Stimulated activated effector memory CD8-positive, alpha-beta T cell treated with anti-CD3 and anti-CD28 coated beads, Interleukin-12 subunit alpha, Interleukin-12 subunit beta, amount 100 ng/mL, for 72 hours (primary cell): ENCODE measurements around the gene DNAI2.

Experiments
- ATAC-seq: fragments of 150-1000 bp; cut with Tn5 transposase; 2 replicates; pipeline ENCODE4 v1.10.0; 2021
- DNase-seq, 2 donors: peaks; one replicate each; pipeline ENCODE4 v3.0.0; 2021 to 2022; ENCODE audit warnings: low spot score in 2 of 2
- H3K27ac Mint-ChIP-seq: one replicate; pipeline ENCODE4 v1.8.0; 2022; ENCODE audit warnings: mild to moderate bottlenecking, mixed read lengths
- H3K36me3 Mint-ChIP-seq: one replicate; pipeline ENCODE4 v1.8.0; 2022; ENCODE audit warnings: mild to moderate bottlenecking, mixed read lengths
- H3K4me1 Mint-ChIP-seq: one replicate; pipeline ENCODE4 v1.8.0; 2022; ENCODE audit warnings: mixed read lengths
- H3K4me3 Mint-ChIP-seq: one replicate; pipeline ENCODE4 v1.8.0; 2022; ENCODE audit warnings: mild to moderate bottlenecking, mixed read lengths
- H3K9me3 Mint-ChIP-seq: one replicate; pipeline ENCODE4 v1.8.0; 2022; ENCODE audit warnings: mixed read lengths

The DNAI2 gene

DNA sequence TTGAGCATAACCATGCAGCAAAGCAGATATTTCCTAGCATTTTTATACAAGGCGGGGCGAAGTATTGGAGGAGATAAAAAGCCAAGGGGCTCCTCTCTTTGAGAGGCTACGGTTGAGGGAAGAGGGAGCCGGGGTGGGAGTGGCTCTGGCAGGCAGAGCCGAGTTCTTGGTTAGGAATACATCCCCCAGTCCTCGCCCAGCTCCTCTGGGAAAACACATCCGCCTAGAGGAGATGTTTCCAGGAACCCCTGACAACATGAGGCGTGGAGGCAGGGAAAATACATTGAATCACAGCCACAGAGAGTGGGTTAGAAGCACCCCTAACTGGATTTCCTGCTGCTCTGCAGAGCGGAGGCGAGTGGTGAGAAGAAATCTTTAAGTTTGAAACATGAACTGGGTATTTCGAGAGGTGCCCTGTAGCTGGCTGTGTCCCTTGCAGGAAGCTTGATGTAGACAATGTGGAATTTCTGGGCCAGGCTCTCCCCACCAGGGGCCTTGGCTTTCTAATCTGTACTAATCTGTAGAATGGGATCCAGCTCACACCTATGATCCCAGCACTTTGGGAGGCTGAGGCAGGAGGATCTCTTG lies 33.3 kb upstream of the DNAI2 start:
- Mint-ChIP-seq H3K27ac (peak overlapping the region; percentile 48), H3K36me3 (peaks cover 7% of the 10 kb centered on the region), H3K9me3 (no peaks in the 10 kb centered on the region), H3K4me1 (peaks cover 7% of the 10 kb centered on the region), H3K4me3 (no peak overlapping the region)
- no peak for DNase-seq
- ATAC-seq: no peak

DNA sequence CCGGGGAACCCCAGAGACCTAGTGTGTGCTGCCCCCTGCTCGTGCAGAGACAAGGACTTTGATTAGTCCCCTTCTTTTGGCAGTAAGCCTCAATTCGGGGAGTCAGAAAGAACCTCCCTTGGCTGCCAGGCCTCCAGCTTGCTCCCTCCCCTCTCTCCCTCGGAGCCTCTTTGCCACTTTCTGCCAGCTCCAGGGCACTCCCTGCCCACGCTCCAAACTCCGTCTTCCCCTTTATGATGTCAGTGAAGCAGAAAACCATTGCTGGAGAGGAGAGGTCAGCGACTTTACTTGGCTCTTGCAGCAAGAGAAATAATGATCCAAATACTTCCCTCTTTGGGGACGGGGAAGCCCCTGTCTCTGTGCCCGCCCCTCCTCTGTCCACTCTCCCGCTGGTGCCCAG lies 32.6 kb upstream of the DNAI2 start:
- no peaks in the 10 kb centered on the region for H3K9me3 Mint-ChIP-seq
- peak overlapping the region; percentile 48 for H3K27ac Mint-ChIP-seq
- peaks cover 15% of the 10 kb centered on the region for H3K4me1 Mint-ChIP-seq
- peaks cover 7% of the 10 kb centered on the region for H3K36me3 Mint-ChIP-seq
- DNase-seq: no peak
- no peak for ATAC-seq
- H3K4me3 Mint-ChIP-seq: no peak overlapping the region

DNA sequence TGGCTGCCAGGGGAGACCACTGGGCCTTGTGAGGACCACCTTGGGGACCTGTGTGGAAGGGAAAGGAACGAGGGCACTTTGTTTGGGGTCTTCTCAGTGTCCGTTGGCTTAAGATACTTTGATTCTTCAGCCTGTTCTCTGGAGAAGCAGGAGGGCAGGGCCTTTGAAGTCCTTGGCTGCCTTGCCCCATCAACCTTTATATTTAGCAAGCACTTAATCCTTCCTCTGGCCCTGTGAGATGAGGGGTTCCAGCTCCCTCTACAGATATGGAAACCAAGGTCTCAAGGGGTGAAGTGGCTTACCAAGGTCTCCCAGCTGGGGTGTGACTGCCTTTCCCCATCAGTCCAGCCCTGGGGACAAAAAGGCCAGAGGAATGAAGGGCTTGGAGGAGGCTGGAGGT lies 32.2 kb upstream of the DNAI2 start:
- H3K4me1 Mint-ChIP-seq: peaks cover 17% of the 10 kb centered on the region
- no peak for ATAC-seq
- no peaks in the 10 kb centered on the region for H3K9me3 Mint-ChIP-seq
- peaks cover 7% of the 10 kb centered on the region for H3K36me3 Mint-ChIP-seq
- no peak overlapping the region for H3K4me3 Mint-ChIP-seq
- peak overlapping the region; percentile 48 for H3K27ac Mint-ChIP-seq
- no peak for DNase-seq

DNA sequence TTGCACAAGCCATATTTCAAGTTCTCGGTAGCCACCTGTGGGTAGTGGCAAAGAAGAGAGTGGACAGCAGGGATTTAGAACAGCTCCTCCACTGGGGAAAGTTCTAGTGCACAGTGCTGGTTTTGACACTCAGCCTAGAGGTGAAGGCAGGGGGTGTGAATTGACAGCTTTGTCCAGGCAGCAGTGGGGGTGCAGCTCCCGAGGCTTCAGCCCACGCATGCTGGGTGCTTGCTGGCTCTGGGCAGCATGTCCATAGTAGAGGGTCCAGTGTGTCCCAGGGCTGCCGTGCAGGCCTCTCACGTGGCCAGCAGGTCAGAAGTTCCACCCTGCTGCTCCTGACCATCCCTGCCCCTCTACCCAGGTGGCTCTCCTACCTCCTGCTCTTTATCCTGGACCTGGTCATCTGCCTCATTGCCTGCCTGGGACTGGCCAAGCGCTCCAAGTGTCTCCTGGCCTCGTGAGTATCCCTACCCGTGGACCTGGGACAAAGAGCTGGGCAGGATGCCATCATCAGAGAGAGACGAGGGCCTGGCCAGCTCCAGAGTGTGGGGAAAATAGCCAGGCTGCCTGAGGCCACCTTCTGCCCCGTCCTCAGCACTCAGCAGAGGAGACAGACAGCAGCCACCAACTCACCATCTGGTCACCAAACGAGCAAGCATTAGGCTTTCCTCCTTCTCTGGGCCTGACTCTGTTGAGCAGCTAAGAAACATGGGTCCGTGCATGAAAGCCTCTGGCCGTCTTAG lies 30.9 kb upstream of the DNAI2 start:
- DNase-seq: no peak
- Mint-ChIP-seq H3K4me1 (peaks cover 17% of the 10 kb centered on the region), H3K9me3 (no peaks in the 10 kb centered on the region), H3K27ac (no peak overlapping the region), H3K4me3 (no peak overlapping the region), H3K36me3 (no peaks in the 10 kb centered on the region)
- ATAC-seq: no peak

DNA sequence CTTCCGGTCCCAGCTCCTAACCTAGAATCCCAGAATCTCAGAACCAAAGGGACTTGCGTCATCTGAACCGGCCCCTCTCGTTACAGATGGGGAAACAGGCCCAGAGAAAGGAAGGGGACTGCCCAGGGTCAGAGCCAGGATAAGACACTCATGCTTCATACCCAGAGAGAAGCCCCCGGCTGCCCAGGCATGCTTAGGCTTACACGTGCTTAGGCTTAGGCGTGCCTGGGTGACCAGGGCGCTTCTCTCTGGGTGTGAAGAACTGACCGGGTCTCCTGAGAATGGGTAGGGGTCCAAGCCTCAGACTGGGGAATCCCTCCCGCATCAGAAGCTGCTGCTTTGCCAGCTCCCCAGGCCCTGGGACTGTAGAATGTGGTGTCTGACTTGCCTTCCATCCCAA lies 29.9 kb upstream of the DNAI2 start:
- DNase-seq (no peak), ATAC-seq (no peak)
- H3K36me3 Mint-ChIP-seq: no peaks in the 10 kb centered on the region
- no peak overlapping the region for H3K4me3 Mint-ChIP-seq
- H3K27ac Mint-ChIP-seq: no peak overlapping the region
- H3K4me1 Mint-ChIP-seq: peaks cover 21% of the 10 kb centered on the region
- H3K9me3 Mint-ChIP-seq: no peaks in the 10 kb centered on the region

DNA sequence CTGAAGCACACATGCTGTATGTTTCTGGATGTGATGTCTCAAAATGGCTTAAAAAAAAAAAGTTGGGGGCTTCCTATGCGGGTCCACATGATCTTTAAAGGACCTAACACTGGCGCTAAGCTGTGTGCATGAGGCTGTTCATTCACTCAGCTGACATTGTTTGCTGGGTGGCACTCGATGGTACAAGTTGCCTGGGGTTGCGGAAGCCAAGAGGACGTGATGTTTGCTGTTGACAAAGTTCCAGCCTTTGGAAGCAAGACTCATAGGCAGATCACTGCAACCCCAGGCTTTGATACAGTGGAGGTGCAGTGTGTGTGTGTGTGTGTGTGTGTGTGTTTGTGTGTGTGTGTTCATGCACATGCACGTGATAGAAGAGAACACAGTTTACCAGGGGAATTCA lies 29.5 kb upstream of the DNAI2 start:
- no peak for ATAC-seq
- Mint-ChIP-seq H3K4me3 (no peak overlapping the region), H3K36me3 (no peaks in the 10 kb centered on the region), H3K9me3 (no peaks in the 10 kb centered on the region), H3K4me1 (peaks cover 25% of the 10 kb centered on the region), H3K27ac (no peak overlapping the region)
- DNase-seq: no peak

DNA sequence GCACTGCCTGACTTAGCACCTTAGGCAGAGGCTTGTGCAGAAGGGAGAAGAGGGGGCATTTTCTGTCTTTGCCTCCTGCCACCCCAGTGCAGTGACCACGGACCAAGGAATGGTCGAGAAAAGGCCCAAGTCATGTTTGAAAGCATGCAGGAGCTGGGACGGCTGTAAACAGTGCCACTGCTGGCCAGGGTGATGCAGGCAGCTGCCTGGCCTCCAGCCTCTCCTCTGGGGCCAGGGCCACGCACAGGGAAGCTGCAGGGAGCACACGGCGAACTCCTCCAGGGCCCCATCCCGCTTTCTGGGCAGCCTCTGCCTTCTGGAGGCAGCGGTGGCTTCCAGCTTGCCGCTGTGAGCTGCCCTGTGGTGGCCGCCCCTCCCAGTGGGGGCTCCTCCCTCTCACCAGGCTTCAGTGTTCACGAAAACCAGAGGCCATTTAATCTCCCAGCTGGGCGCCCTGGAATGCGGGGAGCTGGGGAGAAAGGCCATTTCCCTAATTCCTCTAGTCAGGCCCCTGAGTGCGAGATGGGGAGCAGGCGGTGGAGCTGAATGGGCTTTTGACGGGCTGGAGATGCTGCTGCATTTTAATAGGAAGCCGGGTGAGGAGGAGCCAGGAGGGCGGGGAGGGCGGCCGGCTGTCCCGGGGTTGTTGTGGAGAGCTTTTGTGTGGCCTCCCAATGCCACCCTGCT lies 28.7 kb upstream of the DNAI2 start:
- Mint-ChIP-seq H3K4me1 (peaks cover 25% of the 10 kb centered on the region), H3K36me3 (no peaks in the 10 kb centered on the region), H3K4me3 (no peak overlapping the region), H3K27ac (peak overlapping the region; percentile 7), H3K9me3 (no peaks in the 10 kb centered on the region)
- ATAC-seq: no peak
- DNase-seq: no peak

DNA sequence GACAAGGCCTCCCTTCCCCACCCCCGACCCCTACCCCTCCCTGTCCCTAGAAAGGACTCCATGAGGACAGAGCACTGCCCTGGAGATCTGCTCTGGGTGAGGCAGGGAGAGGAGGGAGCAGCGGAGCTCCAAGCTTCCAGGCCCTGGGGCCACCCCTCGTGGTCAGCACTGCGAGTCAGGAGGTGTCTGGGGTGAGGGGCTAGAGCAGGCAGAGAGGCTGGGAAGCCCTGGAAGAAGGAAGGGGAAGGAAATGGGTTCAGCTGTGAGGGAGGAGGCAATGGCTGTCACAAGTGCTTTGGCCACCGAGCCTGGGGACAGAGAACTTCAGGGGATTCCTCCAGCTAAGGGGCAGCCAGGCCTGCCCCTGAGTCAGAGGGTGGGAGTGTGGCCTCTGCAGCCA lies 28.2 kb upstream of the DNAI2 start:
- no peak overlapping the region for H3K4me3 Mint-ChIP-seq
- ATAC-seq (no peak), DNase-seq (no peak)
- peak overlapping the region; percentile 7 for H3K27ac Mint-ChIP-seq
- no peaks in the 10 kb centered on the region for H3K9me3 Mint-ChIP-seq
- H3K36me3 Mint-ChIP-seq: no peaks in the 10 kb centered on the region
- peaks cover 27% of the 10 kb centered on the region for H3K4me1 Mint-ChIP-seq

DNA sequence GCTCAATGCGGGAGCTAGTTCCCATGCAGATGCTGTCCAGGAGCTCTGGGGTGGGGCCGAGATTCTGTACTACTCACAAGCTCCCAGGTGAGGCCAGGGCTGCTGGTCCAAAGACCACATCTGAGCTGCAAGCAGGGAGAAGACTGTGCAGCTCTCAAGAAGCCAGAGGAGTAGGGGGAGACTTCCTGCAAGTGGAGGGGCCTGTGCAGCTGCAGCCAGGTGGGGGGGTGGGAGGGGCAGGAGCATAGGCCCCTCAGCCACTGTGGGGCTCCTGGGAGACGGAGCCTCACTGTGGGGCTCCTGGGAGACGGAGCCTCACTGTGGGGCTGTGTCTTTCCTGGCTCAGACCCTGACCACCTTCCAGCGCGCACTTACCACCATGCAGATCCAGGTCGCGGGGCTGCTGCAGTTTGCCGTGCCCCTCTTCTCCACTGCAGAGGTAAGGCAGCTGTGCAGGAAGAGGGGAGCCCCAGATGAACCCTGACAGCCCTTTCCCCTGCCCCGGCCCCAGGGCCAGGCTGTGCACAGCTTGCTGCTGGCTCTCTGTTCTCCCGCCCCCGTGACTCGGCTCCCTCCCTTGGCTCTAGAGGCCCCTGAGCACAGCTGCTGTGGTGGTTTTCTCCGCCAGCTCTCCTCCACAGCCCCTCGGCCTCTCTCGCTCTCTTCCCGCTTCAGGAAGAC lies 24.3 kb upstream of the DNAI2 start:
- Mint-ChIP-seq H3K9me3 (no peaks in the 10 kb centered on the region), H3K4me1 (peaks cover 30% of the 10 kb centered on the region), H3K36me3 (no peaks in the 10 kb centered on the region), H3K4me3 (no peak overlapping the region), H3K27ac (peak overlapping the region; percentile 14)
- ATAC-seq: no peak
- DNase-seq: no peak

DNA sequence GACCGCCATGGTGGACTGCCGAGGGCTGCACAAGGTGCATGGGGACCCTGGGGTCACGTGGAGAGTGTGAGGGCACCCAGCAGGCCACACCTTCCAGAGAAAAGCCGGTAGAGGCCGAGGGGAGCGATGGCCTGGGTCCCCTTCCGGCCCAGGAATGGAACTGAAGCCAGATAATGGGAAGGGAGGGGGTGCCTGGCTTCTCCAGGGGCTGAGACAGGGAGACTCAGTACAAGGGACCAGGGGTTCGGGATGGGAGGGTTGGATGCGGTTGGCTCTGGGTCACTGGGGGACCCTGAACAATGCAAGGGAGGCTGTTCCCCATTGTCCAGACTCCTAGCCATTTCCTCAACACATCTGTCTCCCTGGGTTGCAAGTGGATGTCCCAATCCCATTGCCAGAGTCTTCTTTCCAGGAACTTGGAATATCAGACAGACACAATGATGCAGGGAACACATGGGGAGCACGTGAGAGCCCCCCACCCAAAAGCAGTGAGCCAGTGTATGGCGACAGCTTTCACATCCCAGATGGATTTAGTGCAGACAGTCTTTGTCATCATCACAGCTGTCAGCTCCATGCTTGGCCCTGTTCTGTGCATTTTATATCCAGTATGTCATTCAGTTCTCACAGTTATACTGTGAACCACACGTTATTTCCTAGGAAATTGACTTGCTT lies 23.6 kb upstream of the DNAI2 start:
- DNase-seq: no peak
- peak overlapping the region; percentile 14 for H3K27ac Mint-ChIP-seq

DNA sequence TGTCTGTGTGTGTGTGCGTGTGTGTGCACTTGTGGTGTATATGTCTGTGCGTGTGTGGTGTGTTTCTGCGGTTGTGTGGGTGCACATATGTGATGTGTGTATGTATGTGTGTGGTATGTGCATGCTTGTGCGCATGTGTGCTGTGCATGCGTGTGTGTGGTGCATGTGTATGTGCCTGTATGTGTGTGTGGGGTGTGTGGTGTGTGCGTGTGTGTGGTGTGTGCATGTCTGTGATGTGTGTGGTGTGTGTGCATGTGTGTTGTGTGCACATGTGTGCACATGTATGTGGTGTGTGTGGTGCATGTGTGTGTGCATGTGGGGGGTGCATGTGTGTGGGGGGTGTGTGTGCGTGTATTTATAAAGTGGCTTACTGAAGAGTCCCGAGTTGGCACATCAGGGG lies 23.0 kb upstream of the DNAI2 start:
- Mint-ChIP-seq H3K4me1 (peaks cover 25% of the 10 kb centered on the region), H3K36me3 (no peaks in the 10 kb centered on the region), H3K9me3 (no peaks in the 10 kb centered on the region), H3K4me3 (no peak overlapping the region), H3K27ac (no peak overlapping the region)
- no peak for DNase-seq
- no peak for ATAC-seq

More for the DNA sequence above, 23.6 kb upstream of the DNAI2 start:
- H3K36me3 Mint-ChIP-seq: no peaks in the 10 kb centered on the region
- peaks cover 30% of the 10 kb centered on the region for H3K4me1 Mint-ChIP-seq
- H3K9me3 Mint-ChIP-seq: no peaks in the 10 kb centered on the region
- H3K4me3 Mint-ChIP-seq: no peak overlapping the region
- no peak for ATAC-seq

DNA sequence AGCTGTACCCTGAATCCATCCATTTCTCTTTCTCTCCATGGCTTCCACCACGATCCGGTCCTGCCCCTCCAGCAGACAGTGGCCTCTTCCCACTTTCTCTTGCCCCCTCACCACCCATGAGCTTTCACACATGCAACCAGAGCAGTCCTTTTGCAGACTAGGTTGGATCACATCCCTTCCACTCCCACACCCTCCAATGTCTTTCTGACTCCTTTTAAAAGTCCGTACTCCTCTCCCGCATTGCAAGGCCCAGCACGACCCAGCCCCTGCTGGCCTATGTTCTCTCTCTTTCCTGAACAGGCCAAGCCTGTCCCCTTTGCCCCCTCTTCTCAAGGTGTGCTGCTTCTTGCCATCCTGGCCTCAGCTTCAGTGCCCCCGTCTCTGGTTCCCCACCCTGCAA lies 22.5 kb upstream of the DNAI2 start:
- Mint-ChIP-seq H3K36me3 (no peaks in the 10 kb centered on the region), H3K4me3 (no peak overlapping the region), H3K9me3 (no peaks in the 10 kb centered on the region), H3K4me1 (peaks cover 20% of the 10 kb centered on the region), H3K27ac (no peak overlapping the region)
- ATAC-seq (no peak), DNase-seq (no peak)

DNA sequence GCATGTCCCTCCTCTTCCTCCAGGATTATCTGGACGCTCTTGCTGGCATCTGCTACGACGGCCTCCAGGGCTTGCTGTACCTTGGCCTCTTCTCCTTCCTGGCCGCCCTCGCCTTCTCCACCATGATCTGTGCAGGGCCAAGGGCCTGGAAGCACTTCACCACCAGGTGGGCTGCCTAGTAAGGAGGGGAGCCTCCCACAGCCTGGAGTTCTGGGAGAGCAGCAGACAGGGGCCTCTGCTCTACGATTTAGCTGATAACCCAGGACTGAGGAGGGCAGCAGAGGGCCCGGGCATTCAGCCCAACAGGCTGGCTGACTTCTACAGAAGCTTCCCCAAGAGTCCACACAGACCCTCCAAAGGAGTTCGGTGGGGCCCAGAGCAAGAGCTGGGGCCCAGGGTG lies 21.8 kb upstream of the DNAI2 start:
- no peak for DNase-seq
- Mint-ChIP-seq H3K36me3 (no peaks in the 10 kb centered on the region), H3K9me3 (no peaks in the 10 kb centered on the region), H3K4me1 (peaks cover 19% of the 10 kb centered on the region), H3K4me3 (no peak overlapping the region), H3K27ac (peak overlapping the region; percentile 29)
- ATAC-seq: no peak

DNA sequence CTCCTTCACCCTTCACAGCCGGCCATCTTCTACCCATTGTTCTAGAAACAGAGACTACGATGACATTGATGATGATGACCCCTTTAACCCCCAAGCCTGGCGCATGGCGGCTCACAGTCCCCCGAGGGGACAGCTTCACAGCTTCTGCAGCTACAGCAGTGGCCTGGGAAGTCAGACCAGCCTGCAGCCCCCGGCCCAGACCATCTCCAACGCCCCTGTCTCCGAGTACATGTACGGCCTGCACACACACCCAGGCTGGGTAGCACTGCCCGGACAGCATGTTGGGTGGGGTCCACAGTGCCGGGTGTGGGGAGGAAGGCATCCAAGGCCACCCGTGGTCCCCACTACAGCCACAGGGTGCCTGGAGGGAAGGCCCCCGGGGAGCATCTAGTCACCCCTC lies 21.0 kb upstream of the DNAI2 start:
- Mint-ChIP-seq H3K4me1 (peaks cover 19% of the 10 kb centered on the region), H3K36me3 (no peaks in the 10 kb centered on the region), H3K9me3 (no peaks in the 10 kb centered on the region), H3K27ac (no peak overlapping the region), H3K4me3 (no peak overlapping the region)
- ATAC-seq (no peak), DNase-seq (no peak)

DNA sequence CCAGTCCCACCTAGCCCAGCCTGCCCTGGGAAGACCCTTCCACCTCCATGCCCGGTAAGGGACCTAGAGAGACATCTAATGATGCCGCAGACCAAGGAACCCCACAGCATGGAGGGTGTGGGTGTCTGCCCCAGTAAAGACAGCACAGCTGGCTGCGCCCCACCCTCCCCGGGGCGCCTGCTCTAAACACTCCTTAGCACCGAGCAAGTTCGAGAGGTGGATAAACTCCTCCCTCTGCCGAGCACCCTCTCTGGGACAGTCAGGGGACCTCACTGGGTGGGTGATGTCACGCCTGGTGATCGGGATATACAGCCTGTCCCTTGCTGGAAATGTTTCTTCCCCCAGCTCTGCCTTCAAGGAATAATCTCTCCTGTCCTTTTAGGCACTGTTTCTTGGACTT lies 16.7 kb upstream of the DNAI2 start:
- ATAC-seq: no peak
- Mint-ChIP-seq H3K9me3 (no peaks in the 10 kb centered on the region), H3K4me3 (no peak overlapping the region), H3K36me3 (no peaks in the 10 kb centered on the region), H3K27ac (peak overlapping the region; percentile 50), H3K4me1 (peaks cover 6% of the 10 kb centered on the region)
- no peak for DNase-seq
